K562 (cell line): ENCODE data around the gene PRRT1. TPM values are rescaled to one million over a fixed set of nuclear protein-coding genes. Genes with fewer than 3 reads are reported as not detected.

Experiments
- ATAC-seq: fragments of 200-7000 bp; cut with Tn5 transposase; 3 replicates; pipeline ENCODE4 v1.9.1; 2020; ENCODE audit warnings: moderate library complexity
- BruUV-seq: library from RNA; stranded (reverse); fragments of 400-500 nt; replicated peaks from 2 replicates; lab custom pipeline; 2021; lab: Mats Ljungman, UMichigan
- CTCF ChIA-PET: fragments of 300-600 bp; formaldehyde crosslinking; extraction: SDS; loops from one replicate; lab custom pipeline; 2021; ENCODE audit warnings: low intra/inter-chr PET ratio; lab: Yijun Ruan, JAX
- POLR2A ChIA-PET: fragments of 300-600, 350-650 bp; sonication (Branson Sonifier 250); formaldehyde crosslinking; extraction: SDS; loops from one replicate; lab custom pipeline; 2021; ENCODE audit warnings: antibody characterized with exemption, inconsistent platforms; lab: Yijun Ruan, JAX
- DNase-seq, 4 experiments: peaks; one replicate each; pipeline versions ENCODE4 v3.0.0 to v3.0.0-alpha.2; 2011 to 2018; ENCODE audit warnings: low spot score in 3 of 4, mixed read lengths in 3 of 4; ENCODE audit errors: extremely low read depth in 1 of 4
- FAIRE-seq: peaks from 2 replicates; lab custom pipeline; 2011; peaks lifted over from hg19 to GRCh38; lab: Jason Lieb, UNC
- H2AFZ ChIP-seq: 2 replicates; pipeline ENCODE4 v1.6.0; 2011; ENCODE audit warnings: low read depth, low read length, control low read depth, inconsistent platforms
- H3K27ac ChIP-seq: fragments of 200-600 bp; 3 replicates; pipeline ENCODE4 v1.8.0; 2011; ENCODE audit warnings: low read depth, mild to moderate bottlenecking, control low read depth, inconsistent platforms, low read length, moderate library complexity, mixed read lengths; ENCODE audit errors: extremely low read depth
- H3K27me3 ChIP-seq, 2 experiments: fragments of 300-600 bp in 1 of 2; 2 replicates in 1 of 2; 3 replicates in 1 of 2; pipeline versions ENCODE4 v1.6.0 to v1.8.0; 2011; ENCODE audit warnings: inconsistent platforms in 2 of 2, low read length in 2 of 2, mild to moderate bottlenecking in 1 of 2, mixed read lengths in 1 of 2, moderate library complexity in 1 of 2; ENCODE audit not compliant: control insufficient read depth in 2 of 2, insufficient read depth in 2 of 2
- H3K36me3 ChIP-seq: fragments of 300-600 bp; 3 replicates; pipeline ENCODE4 v1.8.0; 2011; ENCODE audit warnings: mild to moderate bottlenecking, low read length, inconsistent platforms; ENCODE audit not compliant: control insufficient read depth, insufficient read depth
- H3K4me1 ChIP-seq, 2 experiments: fragments of 200-600 bp in 1 of 2; replicated peaks in 1 of 2; 2 replicates in 1 of 2; 3 replicates in 1 of 2; pipeline versions ENCODE4 v1.5.1 to v1.8.0; 2011; ENCODE audit warnings: inconsistent platforms in 2 of 2, low read length in 2 of 2, mild to moderate bottlenecking in 1 of 2, mixed read lengths in 1 of 2, moderate library complexity in 1 of 2; ENCODE audit not compliant: control insufficient read depth in 2 of 2, insufficient read depth in 2 of 2
- H3K4me2 ChIP-seq: 2 replicates; pipeline ENCODE4 v1.6.1; 2011; ENCODE audit warnings: low read length, control low read depth, inconsistent platforms, mixed read lengths; ENCODE audit not compliant: insufficient read depth
- H3K4me3 ChIP-seq: fragments of 200-600 bp; sonication (generic), shearing (Covaris generic); 2 replicates; pipeline ENCODE4 v1.5.1; 2016; ENCODE audit warnings: control low read depth, inconsistent platforms
- H3K79me2 ChIP-seq: fragments of 200-600 bp; 3 replicates; pipeline ENCODE4 v1.8.0; 2011; ENCODE audit warnings: low read length, inconsistent platforms; ENCODE audit not compliant: control insufficient read depth, insufficient read depth
- H3K9ac ChIP-seq, 2 experiments: 2 replicates each; pipeline versions ENCODE4 v1.6.0 to v1.6.1; 2011; ENCODE audit warnings: low read depth in 2 of 2, low read length in 2 of 2, control low read depth in 1 of 2, inconsistent platforms in 1 of 2, mild to moderate bottlenecking in 1 of 2, mixed read lengths in 1 of 2; ENCODE audit not compliant: insufficient read depth in 1 of 2
- H3K9me1 ChIP-seq: one replicate; pipeline ENCODE4 v1.6.0; 2011; ENCODE audit warnings: inconsistent platforms, mild to moderate bottlenecking, low read length, moderate library complexity; ENCODE audit not compliant: control insufficient read depth, insufficient read depth
- H3K9me3 ChIP-seq: replicated peaks from 2 replicates; pipeline ENCODE4 v1.5.1; 2011; ENCODE audit warnings: low read depth, low read length, inconsistent platforms; ENCODE audit not compliant: control insufficient read depth, insufficient read depth
- H4K20me1 ChIP-seq: replicated peaks from 2 replicates; pipeline ENCODE4 v1.6.1; 2011; ENCODE audit warnings: low read length, inconsistent platforms, mixed read lengths; ENCODE audit not compliant: control insufficient read depth, insufficient read depth
- CC2D1A ChIP-seq: fragments of 450-650 bp; IDR thresholded peaks from 2 replicates; pipeline ENCODE4 v1.6.1; 2017; ENCODE audit warnings: mild to moderate bottlenecking
- E2F5 ChIP-seq: sonication (generic); formaldehyde crosslinking; IDR thresholded peaks from 2 replicates; pipeline ENCODE4 v1.8.0; 2022; ENCODE audit warnings: mild to moderate bottlenecking, missing genetic modification reagents
- PHB2 ChIP-seq: fragments of 450-650 bp; IDR thresholded peaks from 2 replicates; pipeline ENCODE4 v1.6.1; 2017; ENCODE audit warnings: low read depth
- RBM39 ChIP-seq: fragments of 200-400 bp; formaldehyde crosslinking; optimal IDR thresholded peaks from 2 replicates; pipeline ENCODE3; 2018; ENCODE audit warnings: low read depth, low read length
- STAG1 ChIP-seq: sonication (generic); formaldehyde crosslinking; IDR thresholded peaks from 2 replicates; pipeline ENCODE4 v1.5.0; 2020; ENCODE audit warnings: missing genetic modification reagents, borderline replicate concordance
- ZKSCAN1 ChIP-seq: fragments of 150-350 bp; IDR thresholded peaks from 2 replicates; pipeline ENCODE4 v1.6.1; 2016; ENCODE audit warnings: low read depth, low read length
- ZNF124 ChIP-seq: sonication (generic); formaldehyde crosslinking; IDR thresholded peaks from 2 replicates; pipeline ENCODE4 v1.8.1; 2022; ENCODE audit warnings: missing genetic modification reagents
- ZNF224 ChIP-seq: sonication (generic); formaldehyde crosslinking; IDR thresholded peaks from 2 replicates; pipeline ENCODE4 v1.8.0; 2022; ENCODE audit warnings: mild to moderate bottlenecking, missing genetic modification reagents
- WGBS: fragments of 100-300 bp; shearing (Covaris generic); methylation state at CpG from one replicate; pipeline ENCODE4 v1.1.6; 2016; ENCODE audit warnings: low coverage, mixed read lengths; ENCODE audit not compliant: insufficient coverage; ENCODE audit errors: missing lambda C conversion rate; 5-methylcytosine and 5-hydroxymethylcytosine counted together
- in situ Hi-C: fragments of 300-500 bp; cut with MboI; formaldehyde crosslinking; loops from 4 replicates; pipeline ENCODE4 v1.15.0; 2018; ENCODE audit warnings: inconsistent platforms, mixed read lengths
- intact Hi-C: fragments of 100-400 bp; cut with micrococcal nuclease; formaldehyde crosslinking; loops from 2 replicates; pipeline ENCODE4 v1.14.2; 2022
- polyA plus RNA-seq, 8 experiments: library from polyadenylated mRNA; depleted of rRNA in 4 of 8; stranded (reverse) in 5 of 8; unstranded in 3 of 8; fragments of >200 nt; fragmentation: Nextera tagmentation in 2 of 8; fragmentation: Illumina TruSeq in 1 of 8; extraction: Ambion mirVana in 2 of 8; extraction: Trizol in 1 of 8; gene quantifications; 2 replicates each; pipeline versions ENCODE4 v1.2.1 to v1.2.3, GENCODE V29; 2011 to 2014; ENCODE audit warnings: inconsistent platforms in 1 of 8, missing spikeins in 1 of 8
- total RNA-seq, 7 experiments: library from RNA; depleted of rRNA in 6 of 7; stranded (reverse); fragments of >200 nt in 6 of 7; fragmentation: Illumina TruSeq in 2 of 7; extraction: Trizol in 2 of 7; gene quantifications; 2 replicates each; pipeline versions ENCODE4 v1.2.1 to v1.2.3, GENCODE V29; 2011 to 2021; ENCODE audit warnings: low replicate concordance in 1 of 7

Gene PRRT1
- total and polyA plus RNA-seq, 9 of the 15 experiments (the other 6 are each of a cell fraction or from before 2014, with no cell fraction given): 0.14 to 3.5 (median 0.41) TPM

DNA sequence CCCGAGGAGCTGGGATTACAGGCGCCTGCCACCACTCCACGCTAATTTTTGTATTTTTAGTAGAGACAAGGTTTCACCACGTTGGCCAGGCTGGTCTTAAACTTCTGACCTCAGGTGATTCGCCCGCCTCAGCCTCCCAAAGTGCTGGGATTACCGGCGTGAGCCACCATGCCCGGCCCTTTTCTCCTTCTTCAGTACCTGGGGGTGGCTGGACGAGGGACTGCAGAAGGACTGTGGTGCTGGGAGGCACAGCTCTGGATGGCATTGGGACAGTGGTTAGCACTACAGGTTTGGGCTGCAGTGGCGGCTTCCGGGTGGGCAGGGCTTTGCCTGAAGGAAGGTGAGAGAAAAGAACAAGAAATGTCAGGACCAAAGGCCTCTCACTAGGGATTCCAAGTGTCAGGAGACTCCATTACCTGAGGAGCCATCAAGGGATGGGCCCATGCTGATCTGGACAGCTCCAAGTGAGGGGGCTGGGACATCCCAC lies 31.1 kb downstream of the PRRT1 start:
- FAIRE-seq (no peak), ATAC-seq (no peak), DNase-seq (no peak)
- Histone ChIP-seq H3K27me3 (no peaks in the 10 kb centered on the region), H3K79me2 (no peaks in the 10 kb centered on the region), H3K4me2 (no peak overlapping the region), H3K4me3 (no peak overlapping the region), H2AFZ (no peak overlapping the region), H3K9me1 (peaks cover 3% of the 10 kb centered on the region), H3K9me3 (no peaks in the 10 kb centered on the region), H4K20me1 (no peaks in the 10 kb centered on the region), H3K9ac (peak overlapping the region in 1 of 2 experiments; percentile 47; a peak in 1 of 4 replicates), H3K4me1 (peaks cover 6 to 7% of the 10 kb centered on the region in 2 experiments; a peak in 4 of 5 replicates), H3K27ac (no peak overlapping the region), H3K36me3 (peaks cover 85% of the 10 kb centered on the region)
- no TSS peak for BruUV-seq
- ChIA-PET POLR2A (interaction anchor here (0.6 to 4.6 kb wide), 4 partner anchors 9 to 292 kb away, joined by 3 to 25 read pairs (median 6); partner anchors contain the start of genes FKBPL and TNXB), CTCF (interaction anchor here (0.7 kb wide), 1 partner anchor 54 kb away, joined by 3 read pairs; no protein-coding TSS in a partner anchor)
- no peak for TF ChIP-seq RBM39
- TF ChIP-seq ZNF124 (CRISPR knock-in tag): no peak
- no peak for TF ChIP-seq ZNF224 (CRISPR knock-in tag)
- TF ChIP-seq PHB2: no peak
- TF ChIP-seq ZKSCAN1: no peak
- no peak for TF ChIP-seq CC2D1A
- TF ChIP-seq E2F5 (CRISPR knock-in tag): no peak
- TF ChIP-seq STAG1 (CRISPR knock-in tag): no peak
- in situ Hi-C loops: no loop called here
- intact Hi-C loops: no loop called here
- 92% methylated on average over 12 of the region's 12 CpGs for whole genome bisulfite sequencing
